Measurements from ENCODE around the gene SF3B6.

The SF3B6 gene, protein sequence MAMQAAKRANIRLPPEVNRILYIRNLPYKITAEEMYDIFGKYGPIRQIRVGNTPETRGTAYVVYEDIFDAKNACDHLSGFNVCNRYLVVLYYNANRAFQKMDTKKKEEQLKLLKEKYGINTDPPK

DNA sequence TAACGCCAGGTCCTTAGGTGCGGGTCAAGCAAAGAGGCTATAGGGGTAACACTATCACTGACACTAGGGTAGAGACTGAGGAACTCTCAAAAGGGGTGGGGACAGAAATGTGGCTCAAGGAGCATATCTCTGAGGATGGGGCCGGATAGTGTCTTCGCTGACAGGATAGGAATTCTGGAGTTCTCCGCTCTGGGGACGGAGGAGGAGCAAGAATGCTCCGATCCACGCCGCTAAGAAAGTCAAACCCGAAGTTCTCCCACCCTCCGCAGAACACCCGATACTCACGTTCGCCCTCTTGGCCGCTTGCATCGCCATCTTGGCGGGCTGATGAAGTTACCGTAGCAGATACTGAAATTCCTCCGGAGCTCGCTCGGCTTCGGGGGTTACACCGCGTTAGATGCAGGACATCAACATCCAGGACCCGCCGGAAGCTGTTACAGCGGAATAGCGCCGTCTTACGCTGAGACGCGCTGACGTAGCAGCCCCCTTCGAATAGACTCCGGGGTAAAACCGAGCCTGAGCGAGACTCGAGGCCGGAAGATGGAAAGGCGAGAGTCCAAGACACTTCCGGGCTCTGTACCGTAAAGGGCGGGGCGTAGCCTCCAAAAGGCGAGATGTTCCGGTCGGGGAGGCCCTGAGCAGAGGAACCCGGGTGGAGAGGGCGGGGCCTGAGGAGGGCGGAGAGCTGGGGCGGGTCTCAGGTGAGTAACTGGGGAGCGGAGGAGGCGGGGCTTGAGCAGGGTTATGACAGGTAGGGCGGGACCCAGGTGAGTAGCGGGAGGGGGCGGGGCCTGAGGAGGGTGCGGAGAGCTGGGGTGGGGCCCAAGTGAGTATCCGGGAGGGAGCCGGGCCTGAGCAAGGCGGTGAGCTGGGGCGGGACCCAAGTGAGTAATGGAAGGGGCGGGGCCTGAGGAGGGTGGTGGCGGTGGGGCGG lies at the start of gene SF3B6:
Gene SF3B6, minus strand, starts transcription at position 412 of the 934 bp plus-strand sequence. Its CDS starts 97 bp downstream, at position 315.
- H3K4me3 ChIP-seq (ENCODE audit: low read length), result peak within 1 kb of the TSS; percentile 100
- H3K9ac ChIP-seq (ENCODE audit: low read length), result peak within 1 kb of the TSS; percentile 92
- no peaks in the 10 kb centered on the region for H3K27me3 ChIP-seq (ENCODE audit: control insufficient read depth, insufficient read depth, low read length)
- H3K27ac ChIP-seq (ENCODE audit: low read length), result peak within 1 kb of the TSS; percentile 84
- H3K36me3 ChIP-seq (ENCODE audit: control insufficient read depth, low read depth, low read length), result peaks cover 36% of the 10 kb centered on the region
- H3K4me1 ChIP-seq (ENCODE audit: control insufficient read depth, low read depth, low read length), result peaks cover 12% of the 10 kb centered on the region
- no peaks in the 10 kb centered on the region for H3K9me3 ChIP-seq (ENCODE audit: control insufficient read depth, low read depth, low read length)

- no peak overlapping the region for H3K27ac ChIP-seq (ENCODE audit: low read length)
- no peaks in the 10 kb centered on the region for H3K36me3 ChIP-seq (ENCODE audit: control insufficient read depth, low read depth, low read length)
- peak overlapping the region; percentile 83 for H3K4me3 ChIP-seq (ENCODE audit: low read length)
- H3K27me3 ChIP-seq (ENCODE audit: control insufficient read depth, insufficient read depth, low read length), result peaks cover 9% of the 10 kb centered on the region
- H3K9me3 ChIP-seq (ENCODE audit: control insufficient read depth, low read depth, low read length), result no peaks in the 10 kb centered on the region
- peak overlapping the region; percentile 62 for H3K9ac ChIP-seq (ENCODE audit: low read length)
- peaks cover 15% of the 10 kb centered on the region for H3K4me1 ChIP-seq (ENCODE audit: control insufficient read depth, low read depth, low read length)
Measured at GRCh38 chr2:24123922-24124580, 47.9 kb upstream of the SF3B6 start.

- peaks cover 15% of the 10 kb centered on the region for H3K4me1 ChIP-seq (ENCODE audit: control insufficient read depth, low read depth, low read length)
- no peaks in the 10 kb centered on the region for H3K9me3 ChIP-seq (ENCODE audit: control insufficient read depth, low read depth, low read length)
- peak within 1 kb of the TSS; percentile 62 for H3K9ac ChIP-seq (ENCODE audit: low read length)
- no peak within 1 kb of the TSS for H3K27ac ChIP-seq (ENCODE audit: low read length)
- no peaks in the 10 kb centered on the region for H3K36me3 ChIP-seq (ENCODE audit: control insufficient read depth, low read depth, low read length)
- peaks cover 9% of the 10 kb centered on the region for H3K27me3 ChIP-seq (ENCODE audit: control insufficient read depth, insufficient read depth, low read length)
- peak within 1 kb of the TSS; percentile 83 for H3K4me3 ChIP-seq (ENCODE audit: low read length)
Measured at GRCh38 chr2:24123195-24123921, 47.2 kb upstream of the SF3B6 start, which contains the start of the genes FAM228B and PFN4. TSS of gene FAM228B (plus strand) at chr2:24123469. CDS start at chr2:24124362, 893 bp downstream. TSS of gene PFN4 (minus strand) at chr2:24123334. CDS start at chr2:24122535, 799 bp downstream.

GRCh38 chr2:24122366-24123194 lies 46.5 kb upstream of the SF3B6 start:
- Histone ChIP-seq H3K36me3 (ENCODE audit: control insufficient read depth, low read depth, low read length) (no peaks in the 10 kb centered on the region), H3K27me3 (ENCODE audit: control insufficient read depth, insufficient read depth, low read length) (peaks cover 9% of the 10 kb centered on the region), H3K4me3 (ENCODE audit: low read length) (peak overlapping the region; percentile 83), H3K4me1 (ENCODE audit: control insufficient read depth, low read depth, low read length) (peaks cover 15% of the 10 kb centered on the region), H3K9me3 (ENCODE audit: control insufficient read depth, low read depth, low read length) (no peaks in the 10 kb centered on the region), H3K27ac (ENCODE audit: low read length) (no peak overlapping the region), H3K9ac (ENCODE audit: low read length) (peak overlapping the region; percentile 60)

DNA sequence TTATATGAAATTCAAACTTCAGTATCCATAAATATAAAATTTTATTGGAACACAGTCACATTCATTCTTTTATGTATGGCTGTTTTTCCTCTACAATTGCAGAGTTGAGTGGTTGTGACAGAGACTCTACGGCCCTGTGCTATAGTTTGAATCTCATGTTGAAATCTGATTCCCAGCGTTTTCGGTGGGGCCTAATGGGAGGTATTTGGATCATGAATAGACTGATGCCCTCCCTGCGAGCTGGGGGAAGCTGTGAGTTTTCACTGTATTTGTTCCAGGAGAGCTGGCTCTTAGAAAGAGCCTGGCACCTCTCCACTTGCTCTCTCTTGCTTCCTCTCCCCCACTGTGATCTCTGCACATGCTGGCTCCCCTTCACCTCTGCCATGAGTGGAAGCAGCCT lies 45.3 kb upstream of the SF3B6 start:
- no peaks in the 10 kb centered on the region for H3K36me3 ChIP-seq (ENCODE audit: control insufficient read depth, low read depth, low read length)
- H3K9me3 ChIP-seq (ENCODE audit: control insufficient read depth, low read depth, low read length), result no peaks in the 10 kb centered on the region
- no peak overlapping the region for H3K9ac ChIP-seq (ENCODE audit: low read length)
- H3K27me3 ChIP-seq (ENCODE audit: control insufficient read depth, insufficient read depth, low read length), result peaks cover 9% of the 10 kb centered on the region
- H3K27ac ChIP-seq (ENCODE audit: low read length), result no peak overlapping the region
- peaks cover 15% of the 10 kb centered on the region for H3K4me1 ChIP-seq (ENCODE audit: control insufficient read depth, low read depth, low read length)
- H3K4me3 ChIP-seq (ENCODE audit: low read length), result no peak overlapping the region

- Histone ChIP-seq H3K27me3 (ENCODE audit: control insufficient read depth, insufficient read depth, low read length) (peaks cover 9% of the 10 kb centered on the region), H3K27ac (ENCODE audit: low read length) (no peak overlapping the region), H3K9me3 (ENCODE audit: control insufficient read depth, low read depth, low read length) (no peaks in the 10 kb centered on the region), H3K9ac (ENCODE audit: low read length) (no peak overlapping the region), H3K4me3 (ENCODE audit: low read length) (no peak overlapping the region), H3K4me1 (ENCODE audit: control insufficient read depth, low read depth, low read length) (peaks cover 15% of the 10 kb centered on the region), H3K36me3 (ENCODE audit: control insufficient read depth, low read depth, low read length) (no peaks in the 10 kb centered on the region)
Measured at GRCh38 chr2:24121066-24121465, 44.9 kb upstream of the SF3B6 start.

DNA sequence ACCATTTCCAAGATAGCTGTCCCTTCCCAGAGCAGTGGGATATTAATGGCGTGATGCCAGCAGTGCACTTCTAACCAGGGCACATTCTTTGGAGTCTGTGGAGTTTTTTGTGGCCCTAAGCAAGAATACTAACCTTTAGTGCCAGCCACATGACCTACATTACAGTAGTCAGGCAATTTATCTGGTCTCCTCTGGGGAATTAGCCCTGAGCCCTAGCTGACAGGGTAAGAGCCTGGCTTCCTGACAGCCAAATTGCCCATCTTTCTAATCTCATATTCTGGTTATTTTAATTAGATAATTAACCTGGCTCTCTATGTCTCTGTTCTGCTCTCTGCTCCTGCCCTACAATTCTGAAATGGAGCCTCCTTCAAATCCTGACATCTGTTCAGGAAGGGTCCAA lies 41.8 kb upstream of the SF3B6 start:
- H3K4me1 ChIP-seq (ENCODE audit: control insufficient read depth, low read depth, low read length), result peaks cover 12% of the 10 kb centered on the region
- no peak overlapping the region for H3K27ac ChIP-seq (ENCODE audit: low read length)

GRCh38 chr2:24115057-24115456 lies 38.9 kb upstream of the SF3B6 start:
- no peak overlapping the region for H3K9ac ChIP-seq (ENCODE audit: low read length)
- no peak overlapping the region for H3K4me3 ChIP-seq (ENCODE audit: low read length)
- H3K27me3 ChIP-seq (ENCODE audit: control insufficient read depth, insufficient read depth, low read length), result no peaks in the 10 kb centered on the region
- H3K4me1 ChIP-seq (ENCODE audit: control insufficient read depth, low read depth, low read length), result no peaks in the 10 kb centered on the region
- H3K9me3 ChIP-seq (ENCODE audit: control insufficient read depth, low read depth, low read length), result no peaks in the 10 kb centered on the region
- no peaks in the 10 kb centered on the region for H3K36me3 ChIP-seq (ENCODE audit: control insufficient read depth, low read depth, low read length)
- no peak overlapping the region for H3K27ac ChIP-seq (ENCODE audit: low read length)

More for the DNA sequence above, 41.8 kb upstream of the SF3B6 start:
- no peaks in the 10 kb centered on the region for H3K27me3 ChIP-seq (ENCODE audit: control insufficient read depth, insufficient read depth, low read length)
- H3K9ac ChIP-seq (ENCODE audit: low read length), result no peak overlapping the region
- no peaks in the 10 kb centered on the region for H3K9me3 ChIP-seq (ENCODE audit: control insufficient read depth, low read depth, low read length)
- H3K36me3 ChIP-seq (ENCODE audit: control insufficient read depth, low read depth, low read length), result no peaks in the 10 kb centered on the region
- no peak overlapping the region for H3K4me3 ChIP-seq (ENCODE audit: low read length)

- H3K4me3 ChIP-seq (ENCODE audit: low read length), result no peak overlapping the region
- no peaks in the 10 kb centered on the region for H3K4me1 ChIP-seq (ENCODE audit: control insufficient read depth, low read depth, low read length)
- H3K27me3 ChIP-seq (ENCODE audit: control insufficient read depth, insufficient read depth, low read length), result no peaks in the 10 kb centered on the region
- H3K36me3 ChIP-seq (ENCODE audit: control insufficient read depth, low read depth, low read length), result no peaks in the 10 kb centered on the region
- no peak overlapping the region for H3K9ac ChIP-seq (ENCODE audit: low read length)
- H3K9me3 ChIP-seq (ENCODE audit: control insufficient read depth, low read depth, low read length), result no peaks in the 10 kb centered on the region
- no peak overlapping the region for H3K27ac ChIP-seq (ENCODE audit: low read length)
Measured at GRCh38 chr2:24111407-24111901, 35.3 kb upstream of the SF3B6 start.

GRCh38 chr2:24110660-24111303 lies 34.7 kb upstream of the SF3B6 start:
- no peak overlapping the region for H3K27ac ChIP-seq (ENCODE audit: low read length)

More at GRCh38 chr2:24110660-24111303, 34.7 kb upstream of the SF3B6 start:
- H3K36me3 ChIP-seq (ENCODE audit: control insufficient read depth, low read depth, low read length), result no peaks in the 10 kb centered on the region
- H3K27me3 ChIP-seq (ENCODE audit: control insufficient read depth, insufficient read depth, low read length), result no peaks in the 10 kb centered on the region
- H3K4me1 ChIP-seq (ENCODE audit: control insufficient read depth, low read depth, low read length), result no peaks in the 10 kb centered on the region
- H3K9ac ChIP-seq (ENCODE audit: low read length), result no peak overlapping the region
- no peak overlapping the region for H3K4me3 ChIP-seq (ENCODE audit: low read length)
- no peaks in the 10 kb centered on the region for H3K9me3 ChIP-seq (ENCODE audit: control insufficient read depth, low read depth, low read length)

Measured in iPS-18a (cell line).